ENCODE results near the gene FIP1L1. TPM values are rescaled to one million over a fixed set of nuclear protein-coding genes. Genes with fewer than 3 reads are reported as not detected.
A peak's percentile ranks its signal among the peaks of the same experiment; 100 is the strongest.

The FIP1L1 gene
- total and polyA plus RNA-seq, 10 of the 15 experiments (the other 5 are each of a cell fraction or from before 2014, with no cell fraction given): 28.1 to 110 (median 59.4) TPM

DNA sequence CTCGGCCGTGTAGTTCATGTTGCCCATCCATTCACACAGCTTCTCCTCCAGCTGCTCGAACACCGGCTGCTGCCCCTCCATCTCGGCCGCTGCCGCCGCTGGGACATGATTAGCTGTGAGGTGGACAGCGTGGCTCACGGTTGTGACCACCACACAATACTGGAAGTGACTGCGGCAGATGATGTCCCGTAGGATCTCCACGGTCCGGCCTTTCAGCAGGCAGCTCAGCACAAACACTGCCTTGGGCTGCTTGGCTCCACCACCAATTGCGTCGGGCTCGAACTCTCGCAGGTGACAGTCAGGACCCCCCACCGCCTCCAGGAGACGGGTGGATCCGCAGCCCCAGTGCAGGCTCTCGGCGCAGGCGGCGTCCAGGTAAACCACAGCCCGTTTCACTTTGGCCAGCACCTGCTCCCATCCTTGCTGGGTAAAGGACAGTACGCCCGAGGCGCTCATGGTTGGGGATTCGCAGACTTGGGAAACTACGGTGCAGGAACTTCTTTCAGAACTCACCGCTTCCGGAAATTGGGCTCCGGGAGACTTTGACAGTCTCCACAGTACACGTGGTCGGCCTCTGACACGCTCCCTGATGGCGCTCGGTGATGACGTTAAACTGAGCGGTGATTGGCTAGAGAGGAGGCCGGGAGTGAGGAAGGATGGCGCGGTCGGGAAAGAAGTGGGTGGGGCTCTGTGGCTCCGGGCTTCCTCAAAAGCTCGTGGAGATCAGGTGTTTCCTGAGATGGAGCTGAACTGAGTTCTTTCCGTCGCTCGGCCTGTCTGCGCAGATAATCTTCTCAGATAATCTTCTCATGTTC lies 11.7 kb upstream of the FIP1L1 start, which contains the start of gene SCFD2 (continued):
- TF ChIP-seq, protein P1, sequence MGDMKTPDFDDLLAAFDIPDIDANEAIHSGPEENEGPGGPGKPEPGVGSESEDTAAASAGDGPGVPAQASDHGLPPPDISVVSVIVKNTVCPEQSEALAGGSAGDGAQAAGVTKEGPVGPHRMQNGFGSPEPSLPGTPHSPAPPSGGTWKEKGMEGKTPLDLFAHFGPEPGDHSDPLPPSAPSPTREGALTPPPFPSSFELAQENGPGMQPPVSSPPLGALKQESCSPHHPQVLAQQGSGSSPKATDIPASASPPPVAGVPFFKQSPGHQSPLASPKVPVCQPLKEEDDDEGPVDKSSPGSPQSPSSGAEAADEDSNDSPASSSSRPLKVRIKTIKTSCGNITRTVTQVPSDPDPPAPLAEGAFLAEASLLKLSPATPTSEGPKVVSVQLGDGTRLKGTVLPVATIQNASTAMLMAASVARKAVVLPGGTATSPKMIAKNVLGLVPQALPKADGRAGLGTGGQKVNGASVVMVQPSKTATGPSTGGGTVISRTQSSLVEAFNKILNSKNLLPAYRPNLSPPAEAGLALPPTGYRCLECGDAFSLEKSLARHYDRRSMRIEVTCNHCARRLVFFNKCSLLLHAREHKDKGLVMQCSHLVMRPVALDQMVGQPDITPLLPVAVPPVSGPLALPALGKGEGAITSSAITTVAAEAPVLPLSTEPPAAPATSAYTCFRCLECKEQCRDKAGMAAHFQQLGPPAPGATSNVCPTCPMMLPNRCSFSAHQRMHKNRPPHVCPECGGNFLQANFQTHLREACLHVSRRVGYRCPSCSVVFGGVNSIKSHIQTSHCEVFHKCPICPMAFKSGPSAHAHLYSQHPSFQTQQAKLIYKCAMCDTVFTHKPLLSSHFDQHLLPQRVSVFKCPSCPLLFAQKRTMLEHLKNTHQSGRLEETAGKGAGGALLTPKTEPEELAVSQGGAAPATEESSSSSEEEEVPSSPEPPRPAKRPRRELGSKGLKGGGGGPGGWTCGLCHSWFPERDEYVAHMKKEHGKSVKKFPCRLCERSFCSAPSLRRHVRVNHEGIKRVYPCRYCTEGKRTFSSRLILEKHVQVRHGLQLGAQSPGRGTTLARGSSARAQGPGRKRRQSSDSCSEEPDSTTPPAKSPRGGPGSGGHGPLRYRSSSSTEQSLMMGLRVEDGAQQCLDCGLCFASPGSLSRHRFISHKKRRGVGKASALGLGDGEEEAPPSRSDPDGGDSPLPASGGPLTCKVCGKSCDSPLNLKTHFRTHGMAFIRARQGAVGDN (IDR thresholded peaks at IDR 0.05): peak; percentile 60
- no peak; the same call in 1 of the 2 replicates for TF ChIP-seq CBFB (IDR thresholded peaks at IDR 0.05; ENCODE audit: low read depth)
- TF ChIP-seq, protein P2, sequence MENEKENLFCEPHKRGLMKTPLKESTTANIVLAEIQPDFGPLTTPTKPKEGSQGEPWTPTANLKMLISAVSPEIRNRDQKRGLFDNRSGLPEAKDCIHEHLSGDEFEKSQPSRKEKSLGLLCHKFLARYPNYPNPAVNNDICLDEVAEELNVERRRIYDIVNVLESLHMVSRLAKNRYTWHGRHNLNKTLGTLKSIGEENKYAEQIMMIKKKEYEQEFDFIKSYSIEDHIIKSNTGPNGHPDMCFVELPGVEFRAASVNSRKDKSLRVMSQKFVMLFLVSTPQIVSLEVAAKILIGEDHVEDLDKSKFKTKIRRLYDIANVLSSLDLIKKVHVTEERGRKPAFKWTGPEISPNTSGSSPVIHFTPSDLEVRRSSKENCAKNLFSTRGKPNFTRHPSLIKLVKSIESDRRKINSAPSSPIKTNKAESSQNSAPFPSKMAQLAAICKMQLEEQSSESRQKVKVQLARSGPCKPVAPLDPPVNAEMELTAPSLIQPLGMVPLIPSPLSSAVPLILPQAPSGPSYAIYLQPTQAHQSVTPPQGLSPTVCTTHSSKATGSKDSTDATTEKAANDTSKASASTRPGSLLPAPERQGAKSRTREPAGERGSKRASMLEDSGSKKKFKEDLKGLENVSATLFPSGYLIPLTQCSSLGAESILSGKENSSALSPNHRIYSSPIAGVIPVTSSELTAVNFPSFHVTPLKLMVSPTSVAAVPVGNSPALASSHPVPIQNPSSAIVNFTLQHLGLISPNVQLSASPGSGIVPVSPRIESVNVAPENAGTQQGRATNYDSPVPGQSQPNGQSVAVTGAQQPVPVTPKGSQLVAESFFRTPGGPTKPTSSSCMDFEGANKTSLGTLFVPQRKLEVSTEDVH (IDR thresholded peaks at IDR 0.05; ENCODE audit: low read depth, partially characterized antibody): peak; percentile 37
- no peak for TF ChIP-seq RBBP5 (conservative IDR thresholded peaks at IDR 0.05)
- 0 out of 2 replicates have a peak, but pooled peaks have one; percentile 20 for TF ChIP-seq PAX5 (IDR thresholded peaks at IDR 0.05; ENCODE audit: borderline replicate concordance, low read depth, low read length)
- TF ChIP-seq HCFC1 (IDR thresholded peaks at IDR 0.05; ENCODE audit: low read length): peak; percentile 76
- TF ChIP-seq NFIC (IDR thresholded peaks at IDR 0.05; ENCODE audit: low read depth, low read length): no peak; the same call in 1 of the 2 replicates

All from GM12878 (cell line).